HEK293T (cell line): ENCODE data around the gene MTOR.

Experiments
- CTCF ChIA-PET: fragments of 350-600 bp; formaldehyde crosslinking; extraction: SDS; loops from one replicate; lab custom pipeline; 2021; ENCODE audit warnings: antibody characterized with exemption, inconsistent platforms; lab: Yijun Ruan, JAX
- POLR2A ChIA-PET: fragments of 350-600 bp; formaldehyde crosslinking; extraction: SDS; loops from one replicate; lab custom pipeline; 2020; ENCODE audit warnings: antibody characterized with exemption, inconsistent platforms; lab: Yijun Ruan, JAX
- DNase-seq: peaks from one replicate; pipeline ENCODE4 v3.0.0; 2012; ENCODE audit warnings: mixed read lengths; ENCODE audit errors: extremely low spot score
- ARNT ChIP-seq: fragments of 450-650 bp; IDR thresholded peaks from 2 replicates; pipeline ENCODE4 v1.6.1; 2017; ENCODE audit warnings: mild to moderate bottlenecking
- BHLHE40 ChIP-seq: fragments of 450-650 bp; IDR thresholded peaks from 2 replicates; pipeline ENCODE4 v1.6.1; 2016; ENCODE audit warnings: mild to moderate bottlenecking, moderate library complexity, borderline replicate concordance
- CTBP1 ChIP-seq: fragments of 450-650 bp; IDR thresholded peaks from 2 replicates; pipeline ENCODE4 v1.6.1; 2016; ENCODE audit warnings: borderline replicate concordance
- ELF4 ChIP-seq: fragments of 450-650 bp; IDR thresholded peaks from 2 replicates; pipeline ENCODE4 v1.6.1; 2017; ENCODE audit warnings: antibody characterized with exemption
- FOXA1 ChIP-seq: fragments of 450-650 bp; IDR thresholded peaks from 2 replicates; pipeline ENCODE4 v1.6.1; 2016; ENCODE audit warnings: mild to moderate bottlenecking
- FOXK2 ChIP-seq: fragments of 450-650 bp; IDR thresholded peaks from 2 replicates; pipeline ENCODE4 v1.6.1; 2016; ENCODE audit warnings: mild to moderate bottlenecking
- FOXM1 ChIP-seq: fragments of 450-650 bp; IDR thresholded peaks from 2 replicates; pipeline ENCODE4 v1.6.1; 2017; ENCODE audit warnings: mild to moderate bottlenecking, borderline replicate concordance
- HDGF ChIP-seq: fragments of 450-650 bp; IDR thresholded peaks from 2 replicates; pipeline ENCODE4 v1.6.1; 2017; ENCODE audit warnings: antibody characterized with exemption, borderline replicate concordance
- L3MBTL2 ChIP-seq: fragments of 450-650 bp; conservative IDR thresholded peaks from 2 replicates; pipeline ENCODE4 v1.6.1; 2016; ENCODE audit warnings: mild to moderate bottlenecking
- LEF1 ChIP-seq: fragments of 450-650 bp; IDR thresholded peaks from 2 replicates; pipeline ENCODE4 v1.6.1; 2017; ENCODE audit warnings: mild to moderate bottlenecking, borderline replicate concordance
- NFRKB ChIP-seq: fragments of 450-650 bp; IDR thresholded peaks from 2 replicates; pipeline ENCODE4 v1.6.1; 2016; ENCODE audit warnings: mild to moderate bottlenecking, moderate library complexity
- SP1 ChIP-seq: fragments of 450-650 bp; IDR thresholded peaks from 2 replicates; pipeline ENCODE4 v1.6.1; 2017
- SUZ12 ChIP-seq: fragments of 450-650 bp; IDR thresholded peaks from 2 replicates; pipeline ENCODE4 v1.6.1; 2016; ENCODE audit warnings: mild to moderate bottlenecking
- TARDBP ChIP-seq: fragments of 450-650 bp; IDR thresholded peaks from 2 replicates; pipeline ENCODE4 v1.6.1; 2016
- ZNF384 ChIP-seq: fragments of 450-650 bp; IDR thresholded peaks from 2 replicates; pipeline ENCODE4 v1.6.1; 2016
- TF ChIP-seq, protein P1 (sequence below): fragments of 450-650 bp; IDR thresholded peaks from 2 replicates; pipeline ENCODE4 v1.6.1; 2016

Gene MTOR

DNA sequence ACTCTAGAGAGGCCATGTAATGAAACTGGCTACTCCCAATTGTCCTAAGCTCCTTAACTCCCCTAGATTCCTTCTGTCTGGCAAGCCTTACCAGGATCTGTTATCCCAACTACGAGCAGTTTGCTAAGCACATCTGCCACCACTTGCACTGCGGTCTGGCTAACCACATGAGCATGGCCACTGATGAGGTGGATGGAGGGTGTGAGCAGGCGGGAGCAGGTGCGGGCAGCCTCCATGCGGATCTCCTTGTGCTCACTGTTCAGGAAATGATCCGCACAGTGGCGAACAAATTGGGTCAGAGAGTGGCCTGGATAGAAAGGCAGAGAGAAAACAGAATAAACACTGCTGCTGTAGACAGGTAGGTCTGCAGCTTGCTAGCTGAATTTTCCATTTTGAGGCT, 24.0 kb downstream of the MTOR start:
- ChIA-PET POLR2A (interaction anchor here (1.3 kb wide), 1 partner anchor 24 kb away, joined by 3 read pairs; the partner anchor contains the start of gene MTOR), CTCF (no interaction called here)
- no peak for TF ChIP-seq ARNT
- no peak for TF ChIP-seq CTBP1
- no peak for TF ChIP-seq ZNF384
- TF ChIP-seq FOXA1, result no peak
- no peak for TF ChIP-seq FOXM1
- TF ChIP-seq HDGF, result no peak
- TF ChIP-seq, protein P1, sequence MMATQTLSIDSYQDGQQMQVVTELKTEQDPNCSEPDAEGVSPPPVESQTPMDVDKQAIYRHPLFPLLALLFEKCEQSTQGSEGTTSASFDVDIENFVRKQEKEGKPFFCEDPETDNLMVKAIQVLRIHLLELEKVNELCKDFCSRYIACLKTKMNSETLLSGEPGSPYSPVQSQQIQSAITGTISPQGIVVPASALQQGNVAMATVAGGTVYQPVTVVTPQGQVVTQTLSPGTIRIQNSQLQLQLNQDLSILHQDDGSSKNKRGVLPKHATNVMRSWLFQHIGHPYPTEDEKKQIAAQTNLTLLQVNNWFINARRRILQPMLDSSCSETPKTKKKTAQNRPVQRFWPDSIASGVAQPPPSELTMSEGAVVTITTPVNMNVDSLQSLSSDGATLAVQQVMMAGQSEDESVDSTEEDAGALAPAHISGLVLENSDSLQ, result no peak
- TF ChIP-seq BHLHE40, result no peak
- TF ChIP-seq FOXK2, result no peak
- no peak for TF ChIP-seq LEF1
- TF ChIP-seq ELF4, result no peak
- TF ChIP-seq TARDBP, result no peak
- no peak for TF ChIP-seq L3MBTL2
- TF ChIP-seq SUZ12, result no peak
- no peak for DNase-seq

DNA sequence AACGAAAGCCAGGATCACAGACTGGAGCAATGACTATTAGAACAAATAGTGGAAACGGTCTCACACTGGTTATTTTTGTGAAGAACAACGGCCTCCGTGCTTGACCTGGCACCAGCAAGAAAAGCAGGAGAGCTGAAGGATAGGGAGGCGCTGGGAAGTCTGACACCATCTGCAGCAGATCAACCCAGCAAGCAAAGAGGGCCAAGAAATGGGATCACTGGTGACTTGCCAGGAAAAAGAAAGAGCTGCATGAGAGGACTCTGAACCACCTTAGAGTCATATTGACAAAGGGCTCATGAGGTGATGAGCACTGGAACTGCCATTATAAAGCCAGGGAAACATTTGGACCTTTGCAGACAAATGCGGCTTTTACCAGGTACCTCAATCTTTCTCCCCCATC, 25.0 kb downstream of the MTOR start:
- ChIA-PET POLR2A (interaction anchor here (1.3 kb wide), 1 partner anchor 25 kb away, joined by 3 read pairs; the partner anchor contains the start of gene MTOR), CTCF (no interaction called here)
- TF ChIP-seq HDGF (no peak), FOXK2 (no peak), FOXM1 (no peak)
- DNase-seq, result no peak

DNA sequence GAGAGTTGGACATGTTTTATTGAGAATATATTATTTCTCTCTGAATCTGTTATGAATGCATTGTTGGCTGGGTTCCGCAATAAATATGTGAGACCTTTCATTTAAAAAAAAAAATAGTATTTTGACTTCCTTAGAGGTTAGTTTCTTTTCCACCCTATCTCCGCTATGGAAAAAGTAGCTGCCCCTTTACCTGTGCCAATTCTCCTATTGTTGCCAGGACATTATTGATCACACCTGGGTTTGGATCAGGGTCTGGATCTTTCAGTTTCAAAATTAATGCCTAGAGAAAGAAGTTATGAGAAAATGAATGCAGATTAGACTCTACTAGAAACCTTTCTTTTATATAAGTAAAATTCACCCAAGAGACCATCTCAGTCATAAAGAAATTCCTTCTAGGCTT, 29.1 kb downstream of the MTOR start:
- CTCF ChIA-PET, result no interaction called here
- POLR2A ChIA-PET, result interaction anchor here (0.7 to 2.1 kb wide), 2 partner anchors 29 to 96 kb away, joined by 3 to 7 read pairs; partner anchors contain the start of gene MTOR
- DNase-seq, result no peak
- TF ChIP-seq FOXK2, result no peak
- TF ChIP-seq LEF1, result no peak
- TF ChIP-seq TARDBP, result no peak
- TF ChIP-seq ARNT, result no peak
- TF ChIP-seq FOXM1, result no peak
- TF ChIP-seq NFRKB, result no peak
- TF ChIP-seq BHLHE40, result no peak
- TF ChIP-seq, protein P1, result no peak
- no peak for TF ChIP-seq SUZ12
- TF ChIP-seq L3MBTL2, result no peak
- TF ChIP-seq CTBP1, result no peak
- TF ChIP-seq HDGF, result no peak
- TF ChIP-seq SP1, result no peak
- no peak for TF ChIP-seq ELF4
- no peak for TF ChIP-seq ZNF384
- no peak for TF ChIP-seq FOXA1

DNA sequence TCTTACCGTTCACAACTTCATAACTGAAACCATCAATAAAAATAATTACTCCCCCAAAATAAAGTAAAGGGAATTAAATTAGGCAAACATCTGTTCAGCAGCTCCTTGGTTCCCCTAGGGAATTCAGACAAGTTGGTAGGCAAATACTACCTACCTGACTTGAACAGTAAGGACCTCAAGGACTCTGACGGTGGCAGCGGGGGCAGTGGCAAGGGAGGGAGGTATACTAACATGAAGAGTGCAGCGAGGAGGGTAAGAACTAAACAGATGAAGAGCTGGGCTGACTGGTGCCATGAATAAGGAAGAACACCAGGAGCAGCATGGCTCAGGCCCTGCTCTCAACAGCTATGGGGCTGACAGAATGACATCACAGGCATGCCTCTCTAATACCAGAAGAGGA, 33.1 kb downstream of the MTOR start:
- CTCF ChIA-PET, result no interaction called here
- DNase-seq, result no peak
- POLR2A ChIA-PET, result no interaction called here
- TF ChIP-seq ARNT, result no peak
- no peak for TF ChIP-seq FOXK2
- TF ChIP-seq NFRKB, result no peak
- no peak for TF ChIP-seq FOXA1
- TF ChIP-seq, protein P1, result no peak
- TF ChIP-seq ZNF384, result no peak
- TF ChIP-seq TARDBP, result no peak
- no peak for TF ChIP-seq SP1
- TF ChIP-seq BHLHE40, result no peak
- no peak for TF ChIP-seq ELF4
- no peak for TF ChIP-seq L3MBTL2
- no peak for TF ChIP-seq LEF1

DNA sequence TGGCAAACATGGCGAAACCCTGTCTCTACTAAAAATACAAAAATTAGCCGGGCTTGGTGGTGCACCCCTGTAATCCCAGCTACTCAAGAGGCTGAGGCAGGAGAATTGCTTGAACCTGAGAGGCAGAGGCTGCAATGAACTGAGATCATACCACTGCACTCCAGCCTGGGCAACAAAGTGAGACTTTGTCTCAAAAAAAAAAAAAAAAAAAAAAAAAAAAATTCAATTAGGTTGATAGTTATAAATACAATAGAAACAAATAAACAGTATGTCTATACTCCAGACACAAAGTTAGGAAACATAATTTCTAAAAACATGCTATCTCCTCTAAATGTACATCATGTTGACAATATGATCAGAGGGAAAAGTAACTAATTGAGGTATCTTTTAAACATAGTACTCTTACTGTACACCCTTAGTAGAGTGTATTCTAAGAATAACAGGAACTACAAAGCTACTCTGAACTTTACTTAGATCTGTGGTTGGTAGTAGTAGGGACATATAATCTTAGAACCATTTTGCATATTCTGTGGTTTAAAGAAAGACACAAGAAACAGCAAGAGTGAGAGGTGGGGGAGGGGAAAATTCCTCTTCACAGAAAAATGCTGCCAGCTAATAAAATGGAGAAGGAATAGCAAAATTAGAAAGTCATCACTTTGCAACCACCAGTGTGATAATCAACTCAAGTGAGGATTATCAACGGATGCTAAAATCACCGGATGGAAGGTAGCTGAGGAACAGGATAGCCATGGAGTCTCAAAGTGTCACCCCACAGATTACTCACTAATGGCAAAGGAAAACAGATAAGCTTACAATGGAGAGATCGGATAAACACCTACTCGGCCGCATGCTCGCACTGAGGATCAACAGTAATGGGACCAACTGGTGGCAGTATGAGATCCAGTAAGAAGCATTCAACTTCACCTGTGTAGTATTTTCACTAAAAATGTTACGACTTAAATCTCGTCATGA, 35.0 kb downstream of the MTOR start:
- ChIA-PET POLR2A (no interaction called here), CTCF (no interaction called here)
- DNase-seq, result no peak
- TF ChIP-seq ARNT (no peak), FOXM1 (no peak), ELF4 (no peak), NFRKB (no peak), CTBP1 (no peak), SP1 (no peak), SUZ12 (no peak), BHLHE40 (no peak), LEF1 (no peak)
- TF ChIP-seq, protein P1, result no peak

DNA sequence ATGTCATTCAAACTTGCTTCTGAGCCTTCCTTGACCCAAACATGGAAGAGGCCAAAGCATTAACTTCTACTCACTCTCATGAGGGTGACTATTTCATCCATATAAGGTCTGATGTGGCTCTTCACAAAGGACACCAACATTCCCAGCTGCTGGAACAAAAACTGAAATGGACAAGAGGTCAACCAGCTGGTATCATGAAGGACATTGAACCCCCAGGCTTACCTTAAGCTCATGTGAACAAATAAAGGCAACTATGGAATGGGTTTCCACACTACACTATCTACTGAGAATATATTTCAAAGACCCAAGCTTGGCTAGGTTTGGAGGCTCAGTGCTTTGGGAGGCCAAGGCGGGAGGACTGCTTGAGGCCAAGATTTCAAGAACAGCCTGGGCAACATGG, 46.3 kb downstream of the MTOR start:
- no peak for DNase-seq
- no peak for TF ChIP-seq HDGF
- no peak for TF ChIP-seq ZNF384
- no peak for TF ChIP-seq CTBP1
- no peak for TF ChIP-seq FOXK2
- no peak for TF ChIP-seq L3MBTL2
- TF ChIP-seq FOXM1, result no peak
- TF ChIP-seq SP1, result no peak
- TF ChIP-seq ELF4, result no peak
- ChIA-PET CTCF (no interaction called here), POLR2A (no interaction called here)
